ENCODE measurements around the gene MCF2L.

The MCF2L gene

DNA sequence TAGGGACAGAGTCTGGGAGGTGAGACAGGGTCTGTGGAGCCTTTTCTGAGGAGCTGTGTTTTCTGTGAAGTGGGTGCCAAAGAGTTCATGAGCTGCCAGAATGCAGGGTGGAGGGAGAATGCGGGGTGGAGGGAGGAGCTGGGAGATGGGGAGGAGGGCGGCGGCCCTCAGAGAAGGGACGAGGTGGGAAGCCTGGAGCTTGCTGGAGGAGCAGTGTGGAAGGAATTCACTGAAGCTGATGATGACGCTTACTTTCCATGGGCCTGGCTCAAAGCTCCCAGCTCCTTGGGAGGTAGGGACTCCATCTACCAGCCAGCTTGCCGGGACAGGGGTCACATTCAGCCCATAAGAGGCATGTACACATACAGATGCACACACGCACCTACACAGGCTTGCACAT is 62.5 kb downstream of the MCF2L start:
- DNase-seq (ENCODE audit: low spot score): no peak

- DNase-seq (ENCODE audit: low spot score): no peak
Measured at GRCh38 chr13:113032291-113032690, 63.3 kb downstream of the MCF2L start.

DNA sequence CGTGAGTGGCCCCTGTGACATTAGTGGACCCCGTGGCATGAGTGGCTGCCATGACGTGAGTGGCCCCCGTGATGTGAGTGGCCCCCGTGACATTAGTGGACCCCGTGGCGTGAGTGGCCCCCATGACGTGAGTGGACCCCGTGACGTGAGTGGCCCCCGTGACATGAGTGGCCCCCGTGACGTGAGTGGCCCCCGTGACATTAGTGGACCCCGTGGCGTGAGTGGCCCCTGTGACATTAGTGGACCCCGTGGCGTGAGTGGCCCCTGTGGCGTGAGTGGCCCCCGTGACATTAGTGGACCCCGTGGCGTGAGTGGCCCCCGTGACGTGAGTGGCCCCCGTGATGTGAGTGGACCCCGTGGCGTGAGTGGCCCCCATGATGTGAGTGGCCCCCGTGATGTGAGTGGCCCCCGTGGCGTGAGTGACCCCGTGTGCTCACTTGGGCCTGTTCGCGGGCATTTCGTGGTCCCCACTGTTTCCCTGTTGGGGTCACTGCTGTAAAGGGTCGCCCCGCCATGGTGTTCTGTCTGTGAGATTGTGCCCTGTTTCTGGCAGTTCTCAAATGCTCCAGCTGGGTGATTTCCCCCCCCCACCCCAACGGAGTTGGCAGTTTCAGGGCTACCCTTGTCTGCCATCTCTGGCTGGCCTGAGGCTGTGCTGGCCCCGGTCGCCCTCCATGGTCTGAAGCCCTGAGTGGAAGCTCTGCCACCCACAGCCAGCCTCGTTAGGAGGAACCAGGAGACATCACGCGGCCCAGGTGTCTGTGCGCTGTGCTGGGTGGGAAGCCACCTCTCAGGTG is 64.2 kb downstream of the MCF2L start:
- no peak for DNase-seq (ENCODE audit: low spot score)

- peak; percentile 79 for DNase-seq (ENCODE audit: low spot score)
Measured at GRCh38 chr13:113034451-113035212, 65.6 kb downstream of the MCF2L start.

GRCh38 chr13:113035213-113035800 is 66.3 kb downstream of the MCF2L start:
- no peak for DNase-seq (ENCODE audit: low spot score)

GRCh38 chr13:113036401-113036800 is 67.4 kb downstream of the MCF2L start:
- DNase-seq (ENCODE audit: low spot score): no peak

- no peak for DNase-seq (ENCODE audit: low spot score)
Measured at GRCh38 chr13:113040031-113040430, 71.0 kb downstream of the MCF2L start.

GRCh38 chr13:113040597-113041292 is 71.7 kb downstream of the MCF2L start:
- DNase-seq (ENCODE audit: low spot score): peak; percentile 79

GRCh38 chr13:113041293-113041690 is 72.3 kb downstream of the MCF2L start:
- DNase-seq (ENCODE audit: low spot score): no peak

DNA sequence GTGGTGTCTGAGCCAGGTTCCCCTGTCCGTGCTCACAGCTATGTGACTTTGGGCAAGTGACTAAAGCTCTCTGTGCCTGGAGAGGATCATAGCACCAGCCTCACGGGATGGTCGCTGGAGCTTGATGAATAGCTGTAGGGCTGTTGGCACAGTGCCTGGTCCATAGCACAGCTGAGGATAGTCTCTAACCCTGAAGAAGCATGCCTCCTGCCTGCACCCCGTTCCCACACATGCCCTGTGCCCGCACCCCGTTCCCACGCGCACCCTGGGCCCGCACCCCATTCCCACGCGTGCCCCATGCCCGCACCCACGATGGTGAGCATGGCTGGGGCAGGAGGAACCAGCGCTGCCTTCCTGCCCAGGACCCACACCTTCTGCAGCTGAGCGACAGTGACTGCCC is 72.9 kb downstream of the MCF2L start:
- no peak for DNase-seq (ENCODE audit: low spot score)

DNA sequence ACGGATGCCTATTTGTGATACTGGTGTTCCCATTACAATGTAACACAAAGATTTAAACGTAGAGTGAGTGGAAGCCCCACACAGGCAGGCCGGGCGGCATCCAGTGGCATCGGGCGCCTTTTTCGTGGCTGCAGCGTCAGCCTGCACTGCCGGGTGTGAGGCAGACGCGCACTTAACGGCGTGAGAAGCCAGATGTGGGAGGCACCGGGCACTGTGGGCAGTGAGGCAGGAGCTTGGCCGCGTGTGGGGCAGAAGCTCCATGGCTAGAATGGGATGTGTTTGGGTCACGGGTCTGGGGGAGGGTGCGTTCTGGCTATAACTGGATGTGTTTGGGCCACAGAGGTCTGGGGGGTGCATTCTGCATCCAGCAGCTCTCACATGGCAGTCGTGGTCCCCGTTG is 73.4 kb downstream of the MCF2L start:
- DNase-seq (ENCODE audit: low spot score): no peak

GRCh38 chr13:113043001-113043630 is 74.1 kb downstream of the MCF2L start:
- DNase-seq (ENCODE audit: low spot score): no peak

DNA sequence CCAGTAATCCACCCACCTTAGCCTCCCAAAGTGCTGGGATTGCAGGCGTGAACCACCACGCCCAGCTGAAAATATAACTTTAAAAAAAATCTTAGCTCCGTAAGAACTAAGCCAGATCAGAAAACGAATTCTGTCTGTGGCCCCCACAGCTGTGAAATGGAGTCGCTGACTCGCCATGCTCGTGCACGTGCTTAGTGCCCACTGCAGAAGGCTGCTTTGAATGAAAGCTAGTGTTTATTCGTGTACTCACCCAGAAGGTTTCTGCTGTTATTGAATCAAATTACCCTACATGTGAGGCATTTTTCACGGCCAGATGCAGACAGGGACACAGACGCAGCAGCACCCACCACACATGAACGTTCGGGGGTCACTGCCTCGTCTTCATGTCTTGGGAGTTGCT is 74.9 kb downstream of the MCF2L start:
- no peak for DNase-seq (ENCODE audit: low spot score)

DNA sequence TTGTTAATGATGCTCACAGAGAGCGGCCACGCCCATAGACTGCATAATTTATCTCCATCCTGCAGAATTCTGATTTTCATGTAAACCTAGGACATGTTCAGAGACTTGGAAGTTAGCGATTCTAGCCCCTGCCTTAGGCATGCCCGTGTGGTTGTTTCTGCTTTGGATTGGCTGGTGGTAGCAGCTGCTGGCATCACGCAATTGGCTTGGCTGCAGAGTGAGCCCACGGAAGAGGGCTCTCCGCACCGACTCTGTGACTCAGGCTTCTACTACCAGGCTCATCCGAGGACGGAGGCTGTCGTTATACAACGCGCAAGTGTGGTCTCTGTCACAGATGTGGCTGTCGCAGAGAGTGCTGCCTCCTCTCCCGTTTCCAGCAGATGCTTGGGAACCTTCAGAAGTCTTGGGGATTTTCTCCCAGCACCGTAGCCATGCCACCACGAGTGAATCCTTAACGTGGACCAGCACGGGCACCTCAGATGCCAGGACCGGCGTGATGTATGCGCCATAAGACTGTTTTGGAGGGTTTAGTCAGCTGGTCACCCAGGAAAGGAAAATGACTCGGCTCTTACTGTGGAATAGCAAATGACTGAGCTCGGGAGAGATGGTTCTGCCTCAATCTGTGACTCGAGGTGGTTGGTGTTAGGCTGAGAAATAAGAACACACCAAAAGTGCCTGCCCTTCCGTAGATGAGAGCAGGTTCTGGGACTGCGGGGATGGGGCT is 75.5 kb downstream of the MCF2L start:
- no peak for DNase-seq (ENCODE audit: low spot score)

DNA sequence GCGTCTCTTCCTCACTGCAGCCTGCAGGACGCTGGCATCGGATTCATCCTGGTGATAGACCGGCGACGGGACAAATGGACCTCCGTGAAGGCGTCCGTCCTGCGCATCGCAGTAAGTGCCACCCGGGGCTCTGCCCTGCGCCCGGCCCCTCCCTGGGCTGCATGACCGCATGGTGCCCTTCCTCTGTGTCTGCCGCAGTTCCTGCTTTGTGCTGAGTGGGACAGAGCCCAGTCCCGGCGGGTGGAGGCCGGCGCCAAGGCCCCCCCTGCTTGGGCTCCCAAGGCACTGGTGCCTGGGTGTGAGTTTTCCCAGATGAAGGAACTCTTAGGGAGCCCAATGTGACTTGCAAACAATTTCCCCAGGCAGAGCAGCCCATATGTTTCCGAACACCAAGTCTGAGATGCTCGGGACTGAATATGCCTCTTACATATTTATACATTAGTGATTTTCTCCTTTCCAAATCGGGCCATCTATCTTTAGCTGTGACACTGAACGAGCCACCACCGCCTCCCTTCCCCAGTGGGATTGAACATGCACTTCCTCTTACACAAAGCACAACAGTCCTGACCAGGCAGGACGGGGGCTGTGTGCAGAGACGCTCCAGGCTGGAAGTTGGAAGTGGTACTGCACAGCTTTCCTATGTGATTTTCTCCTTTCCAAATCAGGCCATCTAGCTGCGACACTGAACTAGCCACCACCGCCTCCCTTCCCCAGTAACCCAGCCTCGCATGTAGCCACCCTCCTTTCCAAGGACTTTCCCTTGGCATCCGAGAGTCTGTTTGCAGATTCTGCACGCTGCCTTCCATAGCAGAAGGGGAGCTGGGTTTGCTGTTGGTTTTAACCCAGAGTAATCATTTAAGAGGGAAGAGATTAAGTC is 76.5 kb downstream of the MCF2L start:
- DNase-seq (ENCODE audit: low spot score): no peak

DNA sequence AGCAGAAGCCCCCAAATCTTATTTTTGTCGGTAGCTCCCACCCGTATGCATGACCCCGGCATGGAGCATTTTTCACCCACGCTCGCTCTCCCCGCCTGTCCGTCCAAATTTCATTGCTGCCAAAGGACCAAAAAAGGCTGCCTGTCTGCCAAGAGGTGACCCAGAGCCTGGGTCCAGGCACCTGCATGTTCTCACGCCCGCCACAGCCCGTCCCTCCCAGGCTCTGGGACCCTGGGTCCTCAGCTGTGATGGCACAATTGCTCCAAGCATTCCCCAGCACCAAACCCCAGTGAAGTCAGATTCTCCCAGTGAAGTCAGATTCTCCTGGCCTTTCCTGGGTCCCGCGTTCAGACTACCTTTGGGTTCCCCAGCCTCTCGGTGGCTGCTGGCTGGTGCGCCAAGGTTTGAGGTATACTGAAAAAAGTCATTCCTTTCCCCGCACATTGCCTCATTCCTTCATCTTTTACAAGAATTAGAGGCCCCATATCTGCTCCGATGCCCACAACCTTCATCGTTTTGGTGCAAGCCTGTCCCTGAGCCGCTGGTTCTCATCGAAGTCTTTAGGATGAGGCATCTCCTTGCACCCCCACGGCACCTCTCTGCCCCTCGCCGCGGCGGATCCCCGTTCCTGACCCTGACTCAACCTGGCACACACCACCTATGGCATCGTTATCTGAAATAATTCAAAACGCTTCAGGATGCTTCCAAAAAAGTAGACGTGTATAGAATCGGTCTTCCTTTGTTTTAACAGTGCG is 77.3 kb downstream of the MCF2L start:
- DNase-seq (ENCODE audit: low spot score): no peak

GRCh38 chr13:113046883-113047244 is 77.8 kb downstream of the MCF2L start:
- no peak for DNase-seq (ENCODE audit: low spot score)

DNA sequence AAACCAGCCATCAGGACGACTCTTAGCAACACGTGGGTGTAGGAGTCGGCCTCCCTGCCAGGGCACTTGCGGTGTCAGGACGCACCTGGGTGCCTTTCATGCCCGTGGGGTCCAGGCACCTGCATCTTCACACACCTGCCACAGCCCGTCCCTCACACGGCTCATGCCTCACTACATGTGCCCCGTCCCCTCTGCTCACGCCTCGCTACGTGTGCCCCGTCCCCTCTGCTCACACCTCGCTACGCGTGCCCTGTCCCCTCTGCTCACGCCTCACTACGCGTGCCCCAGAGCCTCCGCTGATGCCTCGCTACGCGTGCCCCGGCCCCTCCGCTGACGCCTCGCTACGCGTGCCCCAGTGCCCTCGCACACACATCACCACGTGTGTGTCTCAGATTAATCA is 78.6 kb downstream of the MCF2L start:
- DNase-seq (ENCODE audit: low spot score): no peak

- DNase-seq (ENCODE audit: low spot score): no peak
Measured at GRCh38 chr13:113048766-113049165, 79.8 kb downstream of the MCF2L start.

DNA sequence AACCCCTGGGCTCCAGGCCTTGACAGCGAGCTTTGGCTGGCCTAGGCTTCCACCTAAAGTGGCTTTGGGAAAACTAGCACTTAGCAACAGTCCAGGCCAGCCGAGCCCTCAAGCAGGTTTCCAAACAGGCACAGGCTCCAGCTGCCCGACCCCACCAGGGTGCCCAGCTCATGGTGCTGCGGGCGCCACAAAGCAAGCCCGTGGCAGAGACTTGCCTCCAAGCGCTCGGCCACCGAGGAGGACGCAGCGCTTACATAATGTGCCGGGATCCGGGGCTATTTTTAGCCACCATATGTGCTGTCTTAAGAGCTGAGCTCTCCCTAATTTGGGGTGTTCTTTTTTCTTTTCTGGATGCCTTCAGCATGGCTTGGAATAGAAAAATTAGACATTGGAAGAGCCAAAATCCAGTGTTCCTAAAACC is 80.5 kb downstream of the MCF2L start:
- DNase-seq (ENCODE audit: low spot score): no peak

Data from left forelimb (tissue), 1 donor.